SK-N-MC (cell line): ENCODE data around the gene FCRL2.

Experiments
- DNase-seq: peaks from one replicate; pipeline ENCODE4 v3.0.0-alpha.2; 2011; ENCODE audit warnings: low read depth, low spot score
- H3K27ac ChIP-seq: fragments of 200-600 bp; sonication (generic); 2 replicates; pipeline ENCODE4 v1.5.1; 2016; ENCODE audit warnings: mixed run types
- H3K36me3 ChIP-seq: fragments of 200-600 bp; sonication (generic); 2 replicates; pipeline ENCODE4 v1.6.1; 2017; ENCODE audit warnings: antibody characterized with exemption, low read length, mixed read lengths; ENCODE audit not compliant: insufficient read depth
- H3K4me3 ChIP-seq: fragments of 200-600 bp; sonication (generic); 2 replicates; pipeline ENCODE4 v1.5.1; 2016
- H3K9ac ChIP-seq: fragments of 200-600 bp; sonication (generic); 2 replicates; pipeline ENCODE4 v1.8.0; 2017; ENCODE audit warnings: mixed run types, mixed read lengths; ENCODE audit not compliant: insufficient read length
- H3K9me3 ChIP-seq: fragments of 200-600 bp; sonication (generic); 2 replicates; pipeline ENCODE4 v1.6.1; 2017; ENCODE audit warnings: low read depth, mild to moderate bottlenecking, antibody characterized with exemption, low read length, moderate library complexity, mixed read lengths
- EZH2 ChIP-seq: fragments of 200-600 bp; sonication (generic); IDR thresholded peaks from one replicate; pipeline ENCODE4 v1.6.1; 2017; ENCODE audit warnings: antibody characterized with exemption
- FOXP2 ChIP-seq: optimal IDR thresholded peaks from 2 replicates; pipeline ENCODE3; 2011; ENCODE audit warnings: mild to moderate bottlenecking, moderate library complexity; ENCODE audit not compliant: insufficient read depth; ENCODE audit errors: extremely low read length, control extremely low read depth
- POLR2AphosphoS5 ChIP-seq: IDR thresholded peaks from 2 replicates; pipeline ENCODE4 v1.6.1; 2012; ENCODE audit warnings: mild to moderate bottlenecking, low read depth, low read length, borderline replicate concordance

Gene FCRL2, protein sequence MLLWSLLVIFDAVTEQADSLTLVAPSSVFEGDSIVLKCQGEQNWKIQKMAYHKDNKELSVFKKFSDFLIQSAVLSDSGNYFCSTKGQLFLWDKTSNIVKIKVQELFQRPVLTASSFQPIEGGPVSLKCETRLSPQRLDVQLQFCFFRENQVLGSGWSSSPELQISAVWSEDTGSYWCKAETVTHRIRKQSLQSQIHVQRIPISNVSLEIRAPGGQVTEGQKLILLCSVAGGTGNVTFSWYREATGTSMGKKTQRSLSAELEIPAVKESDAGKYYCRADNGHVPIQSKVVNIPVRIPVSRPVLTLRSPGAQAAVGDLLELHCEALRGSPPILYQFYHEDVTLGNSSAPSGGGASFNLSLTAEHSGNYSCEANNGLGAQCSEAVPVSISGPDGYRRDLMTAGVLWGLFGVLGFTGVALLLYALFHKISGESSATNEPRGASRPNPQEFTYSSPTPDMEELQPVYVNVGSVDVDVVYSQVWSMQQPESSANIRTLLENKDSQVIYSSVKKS

DNA sequence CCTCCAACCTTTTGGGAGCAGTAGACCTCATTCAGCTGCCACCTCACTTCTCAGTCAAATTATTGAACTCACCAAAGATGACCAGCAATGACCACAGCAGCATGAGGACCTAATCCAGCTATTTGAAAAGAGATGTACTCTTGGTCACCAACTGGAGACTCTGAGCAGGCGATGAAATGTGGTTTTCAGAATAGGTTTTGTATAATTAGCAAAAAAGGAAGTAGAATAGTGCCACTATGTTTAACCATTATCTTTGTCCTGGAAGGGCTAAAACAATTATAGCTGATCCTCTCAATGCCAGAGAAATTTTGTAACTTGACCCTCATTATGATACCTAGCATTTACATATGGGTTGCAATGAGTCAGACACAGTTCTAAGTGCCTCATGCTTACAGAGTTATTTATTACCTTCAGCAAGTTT lies at the start of gene FCRL2:
TSS of gene FCRL2 (minus strand) at position 162 of the 421 bp plus-strand sequence. CDS start at position 103, 59 bp downstream.
- no peak for DNase-seq
- no peaks in the 10 kb centered on the region for H3K9me3 ChIP-seq
- H3K36me3 ChIP-seq: no peaks in the 10 kb centered on the region
- no peak within 1 kb of the TSS for H3K27ac ChIP-seq
- H3K9ac ChIP-seq: no peak within 1 kb of the TSS
- TF ChIP-seq POLR2AphosphoS5: no peak
- TF ChIP-seq EZH2: no peak
- TF ChIP-seq FOXP2: no peak
- no peak within 1 kb of the TSS for H3K4me3 ChIP-seq

DNA sequence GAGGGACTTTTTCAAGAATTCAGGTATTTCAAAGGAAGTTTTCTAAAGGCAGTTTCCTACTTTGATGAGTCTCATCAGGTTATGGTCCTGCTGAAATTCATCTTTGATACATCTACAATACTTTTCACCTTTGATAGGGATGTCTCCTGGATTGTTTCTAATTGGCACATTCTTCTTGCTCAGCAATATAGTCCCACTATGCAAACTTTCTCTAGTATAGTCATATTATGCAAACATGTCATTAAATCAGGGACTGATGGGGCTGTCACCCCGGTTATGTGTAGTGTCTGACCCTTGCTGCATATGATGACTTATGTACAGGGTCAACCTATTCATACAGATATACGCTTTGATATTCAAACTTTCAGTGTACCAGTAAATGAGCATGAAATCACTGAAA lies 43.4 kb upstream of the FCRL2 start:
- TF ChIP-seq FOXP2 (no peak), POLR2AphosphoS5 (no peak), EZH2 (no peak)
- Histone ChIP-seq H3K27ac (no peak overlapping the region), H3K36me3 (no peaks in the 10 kb centered on the region), H3K4me3 (no peak overlapping the region), H3K9ac (no peak overlapping the region), H3K9me3 (no peaks in the 10 kb centered on the region)
- no peak for DNase-seq

DNA sequence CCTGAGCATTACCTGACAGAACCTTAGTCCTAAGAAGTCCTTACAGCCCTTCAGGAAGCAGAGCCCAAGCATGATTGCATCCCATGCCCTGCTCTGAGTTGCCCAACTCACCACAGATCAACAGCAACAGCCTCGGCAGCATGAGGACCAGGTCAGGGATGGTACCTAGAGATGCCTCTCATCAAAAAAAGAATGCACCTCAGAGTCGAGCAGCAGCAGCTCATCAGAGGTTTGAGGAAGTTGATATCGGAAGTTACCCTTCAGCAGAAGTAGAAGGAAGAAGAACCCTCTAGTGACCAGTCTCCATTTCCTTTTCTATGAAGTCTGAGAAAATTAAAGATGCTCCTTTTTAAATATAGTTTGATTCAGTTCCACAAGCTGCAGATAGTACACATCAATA lies 43.0 kb upstream of the FCRL2 start, which contains the start of gene FCRL1:
TSS of gene FCRL1 (minus strand) at position 225 of the 400 bp plus-strand sequence. CDS start at position 142, 83 bp downstream.
- Histone ChIP-seq H3K4me3 (no peak within 1 kb of the TSS), H3K27ac (no peak within 1 kb of the TSS), H3K9me3 (no peaks in the 10 kb centered on the region), H3K36me3 (no peaks in the 10 kb centered on the region), H3K9ac (no peak within 1 kb of the TSS)
- TF ChIP-seq FOXP2 (no peak), POLR2AphosphoS5 (no peak), EZH2 (no peak)
- no peak for DNase-seq

DNA sequence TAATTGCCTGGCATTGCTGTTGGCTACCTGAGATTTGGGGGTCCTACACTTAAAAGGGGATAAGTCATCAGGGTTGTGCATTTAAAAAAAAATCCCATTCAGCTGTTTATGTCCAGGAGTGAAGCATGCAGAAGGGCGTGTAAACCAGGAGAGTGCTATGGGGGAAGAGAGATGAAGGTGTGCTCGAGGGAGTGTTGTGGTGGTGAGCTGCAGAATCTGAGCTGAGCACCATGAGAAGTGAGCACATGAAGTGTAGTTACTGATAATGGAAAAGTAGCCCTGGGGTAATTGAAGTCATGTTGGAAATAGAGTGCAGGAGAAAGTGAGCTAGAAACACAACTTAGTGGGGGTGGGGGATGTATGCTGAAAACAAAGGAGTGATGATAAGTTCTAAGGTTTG lies 42.3 kb upstream of the FCRL2 start:
- DNase-seq: no peak
- no peaks in the 10 kb centered on the region for H3K36me3 ChIP-seq
- no peak overlapping the region for H3K27ac ChIP-seq
- H3K9me3 ChIP-seq: no peaks in the 10 kb centered on the region
- TF ChIP-seq FOXP2 (no peak), POLR2AphosphoS5 (no peak), EZH2 (no peak)
- no peak overlapping the region for H3K9ac ChIP-seq
- H3K4me3 ChIP-seq: no peak overlapping the region

DNA sequence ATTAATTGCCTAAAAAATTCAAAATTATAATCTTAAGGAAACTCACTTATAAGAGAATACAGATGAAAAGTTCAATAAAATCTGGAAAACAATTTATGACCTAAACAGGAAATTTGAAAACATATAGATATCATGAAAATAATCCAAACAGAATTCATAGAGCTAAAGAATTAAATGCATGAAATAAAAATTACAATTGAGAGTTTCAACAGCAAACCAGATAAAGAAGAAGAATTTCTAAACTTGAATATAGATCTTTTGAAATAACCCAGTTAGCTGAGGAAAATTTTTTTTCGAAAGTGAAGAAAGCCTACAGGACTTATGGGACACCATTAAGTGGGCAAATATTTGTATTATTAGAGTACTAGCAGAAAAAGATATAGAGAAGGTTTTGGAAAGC lies 36.3 kb upstream of the FCRL2 start:
- TF ChIP-seq POLR2AphosphoS5: no peak
- no peak for TF ChIP-seq EZH2
- no peak for TF ChIP-seq FOXP2

GRCh38 chr1:157806431-157807149 lies 29.7 kb upstream of the FCRL2 start:
- no peak for TF ChIP-seq POLR2AphosphoS5
- TF ChIP-seq FOXP2: no peak
- no peak for TF ChIP-seq EZH2
- H3K4me3 ChIP-seq: no peak overlapping the region
- H3K36me3 ChIP-seq: no peaks in the 10 kb centered on the region
- no peak for DNase-seq
- no peak overlapping the region for H3K27ac ChIP-seq
- no peak overlapping the region for H3K9ac ChIP-seq
- no peaks in the 10 kb centered on the region for H3K9me3 ChIP-seq

More for the DNA sequence above, 36.3 kb upstream of the FCRL2 start:
- H3K4me3 ChIP-seq: no peak overlapping the region
- H3K9ac ChIP-seq: no peak overlapping the region
- H3K36me3 ChIP-seq: no peaks in the 10 kb centered on the region
- no peak overlapping the region for H3K27ac ChIP-seq
- DNase-seq: no peak
- no peaks in the 10 kb centered on the region for H3K9me3 ChIP-seq

DNA sequence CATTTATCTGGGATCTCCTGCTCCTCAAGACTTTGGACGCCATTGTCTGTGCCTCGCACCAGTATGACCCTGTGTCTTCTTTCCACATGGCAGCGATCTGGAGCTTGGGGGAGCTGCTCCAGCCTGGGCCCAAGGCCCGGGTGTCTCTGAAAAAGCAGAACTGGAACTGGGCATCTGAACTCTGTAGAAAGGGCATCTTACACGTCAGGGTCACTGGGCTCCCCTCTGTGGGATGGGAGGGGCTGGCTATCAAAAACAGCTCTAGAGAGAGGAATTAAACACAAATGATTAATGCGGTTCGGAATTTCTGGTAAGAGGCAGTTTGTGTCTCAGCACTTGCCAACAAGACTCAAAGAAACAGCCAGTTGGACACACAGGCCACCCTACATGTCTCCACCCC lies 26.9 kb upstream of the FCRL2 start:
- no peak for TF ChIP-seq POLR2AphosphoS5
- no peak for TF ChIP-seq EZH2
- TF ChIP-seq FOXP2: no peak

GRCh38 chr1:157799996-157800395 lies 23.1 kb upstream of the FCRL2 start:
- Histone ChIP-seq H3K27ac (no peak overlapping the region), H3K9ac (no peak overlapping the region), H3K4me3 (no peak overlapping the region), H3K36me3 (no peaks in the 10 kb centered on the region), H3K9me3 (no peaks in the 10 kb centered on the region)
- DNase-seq: no peak
- TF ChIP-seq EZH2 (no peak), FOXP2 (no peak), POLR2AphosphoS5 (no peak)

More for the DNA sequence above, 26.9 kb upstream of the FCRL2 start:
- Histone ChIP-seq H3K9me3 (no peaks in the 10 kb centered on the region), H3K4me3 (no peak overlapping the region), H3K36me3 (no peaks in the 10 kb centered on the region), H3K27ac (no peak overlapping the region), H3K9ac (no peak overlapping the region)
- DNase-seq: no peak
